Measurements from ENCODE around the gene SLX4IP. TPM values are rescaled to one million over a fixed set of nuclear protein-coding genes. Genes with fewer than 3 reads are reported as not detected.

SLX4IP gene
- total and polyA plus RNA-seq, 8 donors: 2.5 to 6.4 (median 2.8) TPM

GRCh38 chr20:10555393-10555792, 120.3 kb downstream of the SLX4IP start:
- Histone ChIP-seq H3K4me1 (peaks cover 3 to 32% (median 15%) of the 10 kb centered on the region in 3 donors), H3K9me3 (no peaks in the 10 kb centered on the region), H3K36me3 (no peaks in the 10 kb centered on the region), H3K27ac (no peak overlapping the region), H3K4me3 (no peak overlapping the region), H3K27me3 (no peaks in the 10 kb centered on the region)
- ATAC-seq (no peak), DNase-seq (no peak), FAIRE-seq (no peak)
- WGBS, 2 donors: 93 to 97% methylated on average over 3 of the region's 3 CpGs
- no peak for TF ChIP-seq CTCF (IDR thresholded peaks at IDR 0.05)
- intact Hi-C loops (cut with DNase I): loop anchor here in 2 of 3 donors (5.0 to 10.0 kb wide), 2 partner anchors 717 to 989 kb away; no protein-coding TSS in a partner anchor

GRCh38 chr20:10555865-10556308, 120.8 kb downstream of the SLX4IP start:
- no peak for ATAC-seq
- Histone ChIP-seq H3K4me1 (peaks cover 0 to 30% (median 13%) of the 10 kb centered on the region in 3 donors), H3K9me3 (no peaks in the 10 kb centered on the region), H3K27me3 (no peaks in the 10 kb centered on the region), H3K36me3 (no peaks in the 10 kb centered on the region), H3K4me3 (no peak overlapping the region), H3K27ac (no peak overlapping the region)
- 77 to 79% methylated on average over 5 of the region's 5 CpGs for WGBS, 2 donors
- no peak for FAIRE-seq
- no peak for TF ChIP-seq CTCF (IDR thresholded peaks at IDR 0.05)
- no peak for DNase-seq
- intact Hi-C loops (cut with DNase I): loop anchor here in 2 of 3 donors (5.0 to 10.0 kb wide), 2 partner anchors 716 to 989 kb away; no protein-coding TSS in a partner anchor

- H3K36me3 ChIP-seq: no peaks in the 10 kb centered on the region
- peaks cover 0 to 25% (median 6%) of the 10 kb centered on the region in 3 donors for H3K4me1 ChIP-seq
- no peak for DNase-seq
- no peak for FAIRE-seq
- H3K27ac ChIP-seq: no peak overlapping the region
- WGBS, 2 donors: 86 to 89% methylated on average over 2 of the region's 2 CpGs
- no peak for TF ChIP-seq CTCF (IDR thresholded peaks at IDR 0.05)
- no peak overlapping the region for H3K4me3 ChIP-seq
- no peaks in the 10 kb centered on the region for H3K27me3 ChIP-seq
- intact Hi-C loops (cut with DNase I): loop anchor here in 2 of 3 donors (5.0 to 10.0 kb wide), 2 partner anchors 716 to 988 kb away; no protein-coding TSS in a partner anchor
- ATAC-seq: no peak
- no peaks in the 10 kb centered on the region for H3K9me3 ChIP-seq
Observed at GRCh38 chr20:10556519-10557083, 121.5 kb downstream of the SLX4IP start.

GRCh38 chr20:10557685-10558084, 122.6 kb downstream of the SLX4IP start:
- intact Hi-C loops (cut with DNase I): loop anchor here in 2 of 3 donors (5.0 to 10.0 kb wide), 2 partner anchors 715 to 987 kb away; no protein-coding TSS in a partner anchor
- WGBS, 2 donors: 90 to 92% methylated on average over 6 of the region's 6 CpGs
- ATAC-seq: no peak

More at GRCh38 chr20:10557685-10558084, 122.6 kb downstream of the SLX4IP start:
- H3K9me3 ChIP-seq: no peaks in the 10 kb centered on the region
- H3K4me1 ChIP-seq: peaks cover 0 to 19% (median 6%) of the 10 kb centered on the region in 3 donors
- no peak for DNase-seq
- FAIRE-seq: no peak
- H3K4me3 ChIP-seq: no peak overlapping the region
- no peak for TF ChIP-seq CTCF (IDR thresholded peaks at IDR 0.05)
- no peaks in the 10 kb centered on the region for H3K27me3 ChIP-seq
- no peak overlapping the region for H3K27ac ChIP-seq
- H3K36me3 ChIP-seq: no peaks in the 10 kb centered on the region

Data from pancreas (tissue), 10 donors.